Hematopoietic multipotent progenitor cell treated with erythropoietin and hydrocortisone succinate and interleukin-3 and kit ligand, for 4 days (in vitro differentiated cells): ENCODE data around the gene TRMT6.

ENCODE experiments used
- DNase-seq: peaks from one replicate; pipeline ENCODE4 v3.0.0-alpha.2; 2015

The TRMT6 gene

DNA sequence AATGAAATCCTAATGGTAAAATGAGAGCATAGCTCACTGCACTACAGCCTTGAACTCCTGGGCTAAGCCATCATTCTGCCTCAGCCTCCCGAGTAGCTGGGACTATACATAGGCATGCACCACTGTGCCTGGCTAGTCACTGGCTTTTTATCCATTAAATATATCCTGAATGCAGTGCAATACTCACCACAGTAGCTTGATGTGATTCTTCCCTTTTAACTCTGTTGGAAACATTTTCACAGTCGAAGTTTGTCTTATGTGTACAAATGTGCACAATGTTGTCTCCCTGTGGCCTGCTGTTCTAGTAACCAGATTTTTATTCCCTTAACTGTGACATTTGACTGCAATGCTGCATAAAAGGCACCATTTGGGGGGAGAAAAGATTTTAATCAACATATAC lies 56.7 kb downstream of the TRMT6 start:
- DNase-seq: no peak

DNA sequence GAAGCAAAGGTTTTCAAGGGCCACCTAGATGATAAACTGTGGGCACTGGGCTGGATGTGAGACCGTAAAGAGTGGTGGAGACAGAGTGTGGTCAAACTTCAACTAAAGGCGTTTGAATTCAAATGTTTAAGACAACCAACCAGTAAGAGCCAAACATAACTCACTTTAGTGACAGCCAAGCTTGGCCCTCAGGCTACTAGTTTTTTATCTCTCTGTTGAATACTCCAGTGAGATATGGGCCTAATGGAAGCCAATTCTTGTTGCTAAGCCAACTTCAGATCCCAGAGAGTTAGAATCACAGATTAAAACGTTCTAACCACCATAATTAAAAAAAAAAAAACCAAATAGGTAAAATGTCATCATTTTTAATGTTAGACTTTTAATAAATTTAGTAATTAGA lies 57.3 kb downstream of the TRMT6 start:
- DNase-seq: no peak

DNA sequence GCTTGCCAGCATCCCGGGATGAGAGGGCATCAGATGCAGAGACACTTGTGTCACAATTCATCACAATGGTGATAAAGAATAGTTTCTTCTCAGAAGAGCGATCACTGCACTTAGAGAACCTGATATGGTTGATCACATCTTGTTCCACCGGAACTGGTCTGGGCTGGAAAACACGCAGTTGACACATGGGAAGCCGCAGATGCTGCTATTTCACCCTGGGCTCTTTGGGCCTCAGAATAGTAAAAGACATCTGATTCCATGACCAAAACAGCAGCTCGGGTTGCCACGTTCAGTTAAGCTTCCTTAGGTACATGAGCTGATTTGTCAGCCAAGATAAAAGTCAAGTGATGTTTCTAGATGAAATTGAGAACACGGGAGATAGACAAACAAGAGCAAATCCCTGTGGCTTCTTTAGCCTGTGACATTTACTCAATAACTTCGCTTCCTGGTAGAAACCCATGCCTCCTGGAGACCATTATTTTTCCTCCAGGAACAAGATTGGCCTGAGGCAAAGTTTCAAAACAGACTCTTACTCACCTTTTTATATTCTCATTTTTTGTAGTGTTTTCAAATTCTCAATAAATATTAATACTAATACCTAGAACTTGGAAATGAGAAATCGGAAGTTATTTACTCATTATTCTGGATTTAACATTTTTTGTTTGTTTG lies 59.4 kb downstream of the TRMT6 start:
- DNase-seq: no peak

DNA sequence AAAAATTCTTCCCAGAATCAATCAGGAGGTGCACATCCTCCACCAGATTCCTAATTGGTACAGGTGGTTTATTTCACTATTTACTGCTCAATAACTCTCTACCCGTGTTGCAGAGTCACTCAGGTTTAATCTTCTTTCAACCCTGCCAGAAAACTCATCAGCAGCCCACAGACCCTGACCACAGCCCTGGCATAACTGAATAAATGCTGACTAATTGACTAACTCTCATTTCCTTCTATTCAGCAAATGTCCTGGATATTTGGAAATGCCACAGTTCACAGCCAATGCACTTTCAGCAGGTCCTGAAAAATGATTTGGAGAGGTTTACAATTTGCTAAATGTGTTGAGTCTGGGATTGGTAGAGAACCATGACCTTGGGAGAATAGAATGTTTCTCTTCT lies 62.3 kb downstream of the TRMT6 start:
- DNase-seq: peak; percentile 48

DNA sequence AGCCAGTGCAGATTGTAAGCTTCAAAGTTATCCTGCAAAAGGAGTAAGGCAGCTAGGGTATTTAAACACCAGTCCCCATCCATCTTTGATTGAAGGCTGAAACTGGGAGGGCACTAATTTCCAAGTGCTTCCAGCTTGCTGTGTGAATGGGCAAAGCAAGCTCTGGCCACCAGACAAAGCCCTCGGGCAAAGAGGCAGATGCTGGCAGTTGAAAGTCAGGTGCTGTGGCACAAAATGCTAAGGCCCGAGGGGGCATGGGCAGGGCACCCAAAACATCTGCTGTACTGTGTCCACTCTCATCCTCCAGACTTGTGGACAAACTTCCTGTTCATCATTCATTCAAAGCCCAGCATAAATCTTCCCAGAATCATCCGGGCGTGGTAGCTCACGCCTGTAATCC lies 62.9 kb downstream of the TRMT6 start:
- no peak for DNase-seq
